ENCODE results near the gene FBXW10B. TPM values are rescaled to one million over a fixed set of nuclear protein-coding genes. Genes with fewer than 3 reads are reported as not detected.
"Not testable (repeated sequence)": the region's sequence is repeated elsewhere in the genome, so short reads cannot be mapped to it uniquely, and the experiment has no call there.

The FBXW10B gene
- total RNA-seq, 1 donor from 2014 or later = 0.82 TPM

DNA sequence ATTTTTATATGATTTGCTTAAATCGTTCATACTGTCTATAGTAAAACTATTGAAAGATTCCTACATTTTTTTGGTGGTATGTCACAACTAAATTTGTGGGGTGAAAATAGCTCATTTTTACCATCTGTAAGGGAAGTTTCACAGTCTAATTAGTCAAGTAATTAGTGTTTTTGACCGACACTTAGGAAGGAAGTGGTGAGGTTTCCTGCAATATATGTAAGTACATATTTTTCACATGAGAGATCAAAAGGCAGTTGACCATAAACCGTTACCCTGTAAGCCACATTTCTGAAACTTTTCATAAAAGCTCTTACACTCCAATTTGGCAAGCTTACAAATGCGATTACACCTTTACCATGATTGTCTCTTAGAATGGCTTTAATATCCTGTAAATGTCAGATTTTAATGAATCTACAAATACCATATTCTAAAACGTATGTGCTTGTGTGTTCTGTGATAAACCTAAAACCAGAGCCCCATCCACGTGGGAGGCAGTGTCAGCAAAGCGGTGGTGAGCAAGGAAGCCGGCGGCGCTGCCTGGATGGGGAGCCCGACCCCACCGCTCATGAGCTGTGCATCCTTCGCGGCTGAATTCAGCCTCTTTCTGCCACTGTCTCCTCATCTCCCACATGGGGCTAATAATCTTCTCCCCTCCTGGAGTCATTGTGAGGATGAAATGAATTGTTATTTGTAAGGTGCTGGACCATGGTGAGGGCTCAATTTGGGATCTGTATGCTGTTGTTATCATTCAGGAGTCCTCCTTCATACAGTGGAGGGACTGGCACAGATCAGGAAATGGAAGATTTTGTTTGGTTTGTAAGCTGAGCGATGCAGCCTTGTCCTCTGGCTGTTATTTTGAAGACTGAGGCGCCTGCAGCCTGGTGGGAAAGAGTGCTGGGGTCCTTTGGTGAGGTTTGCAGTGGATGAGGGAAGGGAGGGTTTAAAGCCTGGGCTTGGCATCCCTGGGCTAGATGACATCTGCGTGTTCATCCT is 29.7 kb downstream of the FBXW10B start:
- not testable (repeated sequence) for DNase-seq (ENCODE audit: low read depth, low spot score); H3K4me3 Mint-ChIP-seq; H3K27me3 Mint-ChIP-seq (ENCODE audit: low read depth); H3K27ac Mint-ChIP-seq (ENCODE audit: unreplicated experiment); H3K9me3 Mint-ChIP-seq; H3K36me3 Mint-ChIP-seq (ENCODE audit: low read depth); H3K4me1 Mint-ChIP-seq

DNA sequence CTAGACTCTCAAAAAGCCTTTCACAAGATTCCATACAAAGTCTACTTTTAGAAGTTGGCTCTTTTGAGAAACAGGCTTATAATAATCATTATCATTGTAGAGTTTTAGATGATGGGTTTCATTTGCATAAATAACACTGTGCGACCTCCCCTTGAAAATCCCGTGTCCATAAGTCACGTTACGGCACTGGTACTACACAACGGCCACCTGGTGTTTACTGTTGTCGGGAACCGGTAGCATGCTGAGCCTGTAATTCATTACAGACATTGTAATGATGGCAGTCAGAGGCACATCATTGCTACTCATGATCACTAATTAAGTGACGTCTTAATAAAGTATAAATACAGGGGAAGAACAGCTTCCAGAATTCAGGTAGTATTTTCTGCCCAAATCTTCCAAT is 31.5 kb downstream of the FBXW10B start:
- H3K4me3 Mint-ChIP-seq; DNase-seq (ENCODE audit: low read depth, low spot score): not testable (repeated sequence)

DNA sequence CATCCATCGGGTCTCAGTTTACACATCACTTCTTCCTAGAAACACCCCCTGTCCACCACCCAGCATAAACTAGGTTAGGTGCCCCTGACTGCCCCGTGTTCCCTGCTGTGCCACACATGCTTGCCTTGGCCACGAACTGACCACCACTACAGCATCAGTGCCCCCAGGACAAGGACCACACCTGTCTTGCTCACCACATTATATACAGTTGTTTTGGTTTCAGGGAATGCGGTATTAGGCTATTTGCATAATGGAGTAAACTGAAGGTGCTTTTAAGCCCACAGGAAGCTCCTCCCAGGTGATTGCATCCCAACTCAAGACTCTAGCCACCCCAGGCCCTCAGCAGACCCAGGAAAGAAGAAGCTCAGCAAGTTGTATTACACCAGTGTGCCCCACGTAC is 36.2 kb downstream of the FBXW10B start:
- not testable (repeated sequence) for H3K4me3 Mint-ChIP-seq; H3K36me3 Mint-ChIP-seq (ENCODE audit: low read depth); H3K9me3 Mint-ChIP-seq; H3K27me3 Mint-ChIP-seq (ENCODE audit: low read depth); H3K4me1 Mint-ChIP-seq; H3K27ac Mint-ChIP-seq (ENCODE audit: unreplicated experiment); DNase-seq (ENCODE audit: low read depth, low spot score)

More for the DNA sequence above, 31.5 kb downstream of the FBXW10B start:
- H3K27me3 Mint-ChIP-seq (ENCODE audit: low read depth); H3K4me1 Mint-ChIP-seq; H3K27ac Mint-ChIP-seq (ENCODE audit: unreplicated experiment); H3K36me3 Mint-ChIP-seq (ENCODE audit: low read depth); H3K9me3 Mint-ChIP-seq: not testable (repeated sequence)

DNA sequence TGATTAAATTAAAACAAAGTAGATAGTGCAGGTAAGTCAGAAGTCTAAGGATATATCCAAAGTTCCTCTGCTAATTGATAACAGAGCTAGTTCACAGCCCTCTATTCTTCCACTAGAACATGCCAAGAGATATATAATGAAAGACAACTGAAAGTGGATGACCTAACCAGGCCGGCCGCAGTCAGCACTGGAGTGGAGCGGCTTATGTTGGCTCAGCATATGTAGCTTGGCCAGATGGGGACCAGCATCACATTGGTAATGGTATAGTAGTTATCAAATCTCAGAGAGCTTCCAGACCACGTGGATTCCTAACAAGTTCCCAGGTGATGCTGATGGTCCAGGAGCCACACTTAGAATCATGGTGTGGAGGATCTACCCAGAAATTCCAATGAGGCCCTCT is 38.0 kb downstream of the FBXW10B start:
- not testable (repeated sequence) for H3K36me3 Mint-ChIP-seq (ENCODE audit: low read depth); H3K4me1 Mint-ChIP-seq; H3K4me3 Mint-ChIP-seq; H3K9me3 Mint-ChIP-seq; DNase-seq (ENCODE audit: low read depth, low spot score); H3K27me3 Mint-ChIP-seq (ENCODE audit: low read depth); H3K27ac Mint-ChIP-seq (ENCODE audit: unreplicated experiment)

- H3K9me3 Mint-ChIP-seq; H3K27me3 Mint-ChIP-seq (ENCODE audit: low read depth); H3K27ac Mint-ChIP-seq (ENCODE audit: unreplicated experiment); H3K36me3 Mint-ChIP-seq (ENCODE audit: low read depth); H3K4me1 Mint-ChIP-seq; DNase-seq (ENCODE audit: low read depth, low spot score); H3K4me3 Mint-ChIP-seq: not testable (repeated sequence)
Measured at GRCh38 chr17:15576848-15577247, 42.7 kb downstream of the FBXW10B start.

- H3K27ac Mint-ChIP-seq (ENCODE audit: unreplicated experiment); H3K4me3 Mint-ChIP-seq; H3K27me3 Mint-ChIP-seq (ENCODE audit: low read depth); H3K4me1 Mint-ChIP-seq; H3K9me3 Mint-ChIP-seq; DNase-seq (ENCODE audit: low read depth, low spot score); H3K36me3 Mint-ChIP-seq (ENCODE audit: low read depth): not testable (repeated sequence)
Measured at GRCh38 chr17:15574660-15575059, 44.8 kb downstream of the FBXW10B start.

DNA sequence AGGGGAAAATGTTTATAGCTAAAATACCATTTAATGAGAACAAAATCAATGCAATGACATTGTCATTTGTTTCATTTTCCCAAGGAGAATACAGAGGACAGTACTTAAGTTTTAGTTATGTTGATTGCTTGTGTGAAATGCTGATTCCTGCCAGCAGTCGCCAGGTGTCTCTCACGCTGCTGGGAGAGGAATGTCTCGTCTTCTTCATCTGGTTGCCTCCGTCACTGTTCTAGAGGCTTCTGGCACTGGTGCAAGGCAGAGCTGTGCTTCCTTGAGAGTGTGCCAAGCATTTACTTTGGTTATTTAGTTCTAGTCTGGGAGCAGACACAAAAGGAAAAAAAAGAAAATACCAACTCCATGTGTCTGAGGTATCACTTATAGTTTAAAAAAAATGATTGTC is 45.6 kb downstream of the FBXW10B start:
- DNase-seq (ENCODE audit: low read depth, low spot score); H3K27me3 Mint-ChIP-seq (ENCODE audit: low read depth); H3K4me1 Mint-ChIP-seq; H3K36me3 Mint-ChIP-seq (ENCODE audit: low read depth); H3K27ac Mint-ChIP-seq (ENCODE audit: unreplicated experiment); H3K4me3 Mint-ChIP-seq; H3K9me3 Mint-ChIP-seq: not testable (repeated sequence)

Other genes with a start within 250 kb of the FBXW10B start
- 2.4 and 2.8 TPM in 2 replicates for gene CDRT4, start 152.1 kb downstream of the FBXW10B start, total RNA-seq
- gene TVP23C, start 56.2 kb downstream of the FBXW10B start, total RNA-seq = 9.2 and 15.3 TPM in 2 replicates
- gene TRIM16, start 64.6 kb upstream of the FBXW10B start, total RNA-seq = 31.8 and 34.8 TPM in 2 replicates
- gene ZNF286A, start 80.0 kb upstream of the FBXW10B start, total RNA-seq = 128 and 130 TPM in 2 replicates
- 1.9 and 3.0 TPM in 2 replicates for gene TBC1D26, start 112.6 kb upstream of the FBXW10B start, total RNA-seq

All from neural crest cell (in vitro differentiated cells).